Measurements from ENCODE around the gene ANGEL1. TPM values are rescaled to one million over a fixed set of nuclear protein-coding genes. Genes with fewer than 3 reads are reported as not detected.

Gene ANGEL1, protein sequence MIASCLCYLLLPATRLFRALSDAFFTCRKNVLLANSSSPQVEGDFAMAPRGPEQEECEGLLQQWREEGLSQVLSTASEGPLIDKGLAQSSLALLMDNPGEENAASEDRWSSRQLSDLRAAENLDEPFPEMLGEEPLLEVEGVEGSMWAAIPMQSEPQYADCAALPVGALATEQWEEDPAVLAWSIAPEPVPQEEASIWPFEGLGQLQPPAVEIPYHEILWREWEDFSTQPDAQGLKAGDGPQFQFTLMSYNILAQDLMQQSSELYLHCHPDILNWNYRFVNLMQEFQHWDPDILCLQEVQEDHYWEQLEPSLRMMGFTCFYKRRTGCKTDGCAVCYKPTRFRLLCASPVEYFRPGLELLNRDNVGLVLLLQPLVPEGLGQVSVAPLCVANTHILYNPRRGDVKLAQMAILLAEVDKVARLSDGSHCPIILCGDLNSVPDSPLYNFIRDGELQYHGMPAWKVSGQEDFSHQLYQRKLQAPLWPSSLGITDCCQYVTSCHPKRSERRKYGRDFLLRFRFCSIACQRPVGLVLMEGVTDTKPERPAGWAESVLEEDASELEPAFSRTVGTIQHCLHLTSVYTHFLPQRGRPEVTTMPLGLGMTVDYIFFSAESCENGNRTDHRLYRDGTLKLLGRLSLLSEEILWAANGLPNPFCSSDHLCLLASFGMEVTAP
- total RNA-seq: 26.8 and 39.4 TPM in 2 replicates
- 29.4 and 35.8 TPM in 2 replicates for polyA plus RNA-seq

DNA sequence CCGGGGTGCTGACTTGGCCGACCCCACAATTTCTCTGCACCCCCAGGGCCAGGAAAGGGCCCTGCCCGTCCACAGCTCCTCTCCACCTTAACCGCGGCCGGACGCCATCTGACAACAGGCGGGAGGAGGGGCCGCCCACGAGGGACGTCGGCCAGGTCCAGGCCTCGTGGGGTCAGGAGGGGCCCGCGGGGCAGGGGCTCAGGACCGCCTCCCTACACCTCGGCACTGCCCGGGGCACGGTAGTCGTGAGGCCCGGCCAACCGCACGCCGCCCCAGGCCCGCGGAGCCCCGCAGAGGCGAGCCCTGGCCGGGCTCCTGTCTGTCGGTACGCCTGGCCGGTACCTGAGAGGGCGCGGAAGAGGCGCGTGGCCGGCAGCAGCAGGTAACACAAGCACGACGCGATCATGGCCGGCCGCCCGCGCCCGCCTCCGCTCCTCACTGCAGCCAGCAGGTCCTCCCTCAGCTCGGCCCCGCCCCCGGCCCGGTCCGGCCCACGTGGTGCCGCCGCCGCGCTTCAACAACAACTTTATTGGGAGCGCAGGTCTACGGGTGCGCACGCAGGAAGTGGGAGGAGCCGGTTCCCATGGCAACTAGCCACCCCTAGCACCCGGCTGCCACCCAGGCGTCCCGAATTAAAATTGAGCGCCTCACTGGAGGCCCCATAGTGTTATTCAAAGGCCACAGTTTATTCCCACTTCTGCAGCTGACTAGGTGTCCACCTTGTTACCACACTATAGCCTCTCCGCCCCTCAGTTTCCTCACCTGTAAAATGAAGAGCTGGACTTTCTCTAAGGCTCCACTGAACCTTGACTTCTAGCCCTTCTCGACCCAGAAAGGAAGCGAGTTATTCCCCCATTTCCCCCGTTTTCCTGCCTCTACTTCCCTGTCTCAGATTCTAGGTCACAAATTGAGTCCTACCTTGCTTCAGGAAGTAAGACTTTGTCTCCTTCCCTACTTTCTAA is at the start of gene ANGEL1:
Gene ANGEL1, minus strand, starts transcription at position 461 of the 962 bp plus-strand sequence. Its CDS starts 55 bp downstream, at position 406.
- peaks cover 15% of the 10 kb centered on the region for H3K4me1 ChIP-seq (ENCODE audit: low read depth)
- H3K4me3 ChIP-seq: peak within 1 kb of the TSS; percentile 60
- H3K36me3 ChIP-seq: peaks cover 9% of the 10 kb centered on the region
- H3K27me3 ChIP-seq: no peaks in the 10 kb centered on the region
- H3K27ac ChIP-seq: peak within 1 kb of the TSS; percentile 77
- peak; percentile 94 to 98 for DNase-seq (ENCODE audit: low read depth in 1 of 2, low spot score in 1 of 2)
- no peaks in the 10 kb centered on the region for H3K9me3 ChIP-seq (ENCODE audit: low read depth)
- TF ChIP-seq, protein P1, sequence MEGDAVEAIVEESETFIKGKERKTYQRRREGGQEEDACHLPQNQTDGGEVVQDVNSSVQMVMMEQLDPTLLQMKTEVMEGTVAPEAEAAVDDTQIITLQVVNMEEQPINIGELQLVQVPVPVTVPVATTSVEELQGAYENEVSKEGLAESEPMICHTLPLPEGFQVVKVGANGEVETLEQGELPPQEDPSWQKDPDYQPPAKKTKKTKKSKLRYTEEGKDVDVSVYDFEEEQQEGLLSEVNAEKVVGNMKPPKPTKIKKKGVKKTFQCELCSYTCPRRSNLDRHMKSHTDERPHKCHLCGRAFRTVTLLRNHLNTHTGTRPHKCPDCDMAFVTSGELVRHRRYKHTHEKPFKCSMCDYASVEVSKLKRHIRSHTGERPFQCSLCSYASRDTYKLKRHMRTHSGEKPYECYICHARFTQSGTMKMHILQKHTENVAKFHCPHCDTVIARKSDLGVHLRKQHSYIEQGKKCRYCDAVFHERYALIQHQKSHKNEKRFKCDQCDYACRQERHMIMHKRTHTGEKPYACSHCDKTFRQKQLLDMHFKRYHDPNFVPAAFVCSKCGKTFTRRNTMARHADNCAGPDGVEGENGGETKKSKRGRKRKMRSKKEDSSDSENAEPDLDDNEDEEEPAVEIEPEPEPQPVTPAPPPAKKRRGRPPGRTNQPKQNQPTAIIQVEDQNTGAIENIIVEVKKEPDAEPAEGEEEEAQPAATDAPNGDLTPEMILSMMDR (IDR thresholded peaks at IDR 0.05; ENCODE audit: low read depth, low read length): no peak

DNA sequence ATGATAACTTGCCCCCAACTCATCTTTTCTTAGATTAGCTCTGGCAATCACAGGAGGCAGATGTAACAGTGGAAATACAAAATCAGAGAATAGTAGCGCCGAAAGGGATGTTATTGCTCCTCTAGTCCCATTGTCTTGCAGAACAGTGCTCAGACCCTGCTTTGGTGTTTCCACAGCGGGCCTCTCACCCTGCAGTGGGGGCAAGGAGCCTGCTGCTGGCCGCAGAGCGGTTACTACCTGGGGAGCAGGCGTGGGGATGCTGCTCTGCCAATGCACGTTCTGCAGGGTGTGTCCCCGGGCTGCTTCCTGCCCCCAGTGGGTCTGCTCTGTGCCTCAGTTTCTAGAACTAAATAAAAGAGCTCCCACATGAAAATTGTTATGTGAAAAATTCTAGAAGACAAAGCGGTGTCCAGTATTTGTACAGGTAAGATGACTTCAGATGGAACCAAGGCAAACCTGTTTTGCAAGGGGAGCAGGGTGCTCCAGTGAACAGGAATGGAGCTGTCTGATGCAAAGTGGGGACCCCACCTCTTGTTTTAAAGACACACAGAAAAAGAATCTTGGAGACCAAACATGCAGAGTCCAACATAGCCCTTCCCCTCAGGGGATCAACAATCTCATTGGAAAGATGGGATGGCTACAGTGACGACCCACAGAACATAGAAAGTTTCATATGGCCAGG is 49.0 kb upstream of the ANGEL1 start:
- no peaks in the 10 kb centered on the region for H3K36me3 ChIP-seq
- no peak overlapping the region for H3K4me3 ChIP-seq
- no peak for DNase-seq (ENCODE audit: low read depth in 1 of 2, low spot score in 1 of 2)

DNA sequence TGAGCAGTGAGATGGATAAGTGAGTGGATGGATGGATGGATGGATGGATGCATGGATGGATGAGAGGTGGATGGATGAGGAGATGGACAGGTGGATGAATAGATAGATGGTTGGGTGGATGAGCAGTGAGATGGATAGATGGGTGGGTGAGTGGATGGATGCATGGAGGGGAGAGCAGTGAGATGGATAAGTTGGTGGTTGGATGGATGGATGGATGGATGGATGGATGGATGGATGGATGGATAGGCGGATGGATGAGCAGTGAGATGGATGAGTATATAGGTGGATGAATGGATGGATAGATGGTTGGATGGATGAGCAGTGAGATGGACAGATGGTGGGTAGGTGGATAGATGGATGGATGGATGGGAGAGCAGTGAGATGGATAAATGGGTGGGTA is 44.1 kb upstream of the ANGEL1 start:
- Histone ChIP-seq H3K36me3 (no peaks in the 10 kb centered on the region), H3K27ac (no peak overlapping the region), H3K4me1 (ENCODE audit: low read depth) (no peaks in the 10 kb centered on the region), H3K27me3 (peaks cover 3% of the 10 kb centered on the region), H3K9me3 (ENCODE audit: low read depth) (no peaks in the 10 kb centered on the region), H3K4me3 (no peak overlapping the region)
- TF ChIP-seq, protein P1 (IDR thresholded peaks at IDR 0.05; ENCODE audit: low read depth, low read length): no peak
- DNase-seq (ENCODE audit: low read depth in 1 of 2, low spot score in 1 of 2): no peak

More for the DNA sequence above, 49.0 kb upstream of the ANGEL1 start:
- Histone ChIP-seq H3K9me3 (ENCODE audit: low read depth) (no peaks in the 10 kb centered on the region), H3K27ac (no peak overlapping the region), H3K4me1 (ENCODE audit: low read depth) (peaks cover 7% of the 10 kb centered on the region), H3K27me3 (peaks cover 3% of the 10 kb centered on the region)
- TF ChIP-seq, protein P1 (IDR thresholded peaks at IDR 0.05; ENCODE audit: low read depth, low read length): no peak

DNA sequence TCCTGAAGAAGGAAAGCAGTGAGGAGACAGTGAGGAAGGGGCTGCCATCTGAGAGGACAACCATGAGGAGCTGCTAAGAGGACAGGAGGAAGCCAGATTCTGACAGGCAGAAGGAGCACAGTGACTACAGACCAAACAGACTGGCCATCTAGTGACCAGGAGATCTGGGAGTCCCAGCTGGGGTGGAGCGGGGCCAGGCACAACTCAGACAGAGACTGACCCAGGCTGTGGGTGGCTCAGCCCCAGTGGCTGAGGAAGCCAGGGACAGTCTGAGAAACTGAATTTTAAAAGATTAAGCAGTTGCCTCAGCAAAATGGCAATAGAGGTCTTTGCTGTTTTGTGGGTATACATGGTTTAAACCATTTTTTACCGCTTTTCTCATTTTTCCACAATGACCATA is 42.4 kb upstream of the ANGEL1 start:
- TF ChIP-seq, protein P1 (IDR thresholded peaks at IDR 0.05; ENCODE audit: low read depth, low read length): no peak
- Histone ChIP-seq H3K9me3 (ENCODE audit: low read depth) (no peaks in the 10 kb centered on the region), H3K4me1 (ENCODE audit: low read depth) (no peaks in the 10 kb centered on the region), H3K4me3 (no peak overlapping the region), H3K36me3 (no peaks in the 10 kb centered on the region), H3K27ac (no peak overlapping the region), H3K27me3 (peaks cover 3% of the 10 kb centered on the region)
- DNase-seq (ENCODE audit: low read depth in 1 of 2, low spot score in 1 of 2): no peak

All from cardiac muscle cell (in vitro differentiated cells and primary cell).